ENCODE results near the gene SDHA.

- TF ChIP-seq HBP1 (CRISPR knock-in tag; IDR thresholded peaks at IDR 0.05): no peak
- TF ChIP-seq ATF2 (CRISPR knock-in tag; IDR thresholded peaks at IDR 0.05): no peak
- no peak for TF ChIP-seq KAT7 (CRISPR knock-in tag; IDR thresholded peaks at IDR 0.05; ENCODE audit: borderline replicate concordance)
- TF ChIP-seq FOXK1 (CRISPR knock-in tag; IDR thresholded peaks at IDR 0.05; ENCODE audit: borderline replicate concordance): no peak
- no peak for TF ChIP-seq PBX2 (CRISPR knock-in tag; IDR thresholded peaks at IDR 0.05; ENCODE audit: low read depth)
- TF ChIP-seq PBX2 (tag; conservative IDR thresholded peaks at IDR 0.05; ENCODE audit: low read depth): no peak
- TF ChIP-seq MAX (CRISPR knock-in tag; IDR thresholded peaks at IDR 0.05): no peak
- no peak for TF ChIP-seq DNMT1 (IDR thresholded peaks at IDR 0.05)
- no peak for TF ChIP-seq HCFC1 (IDR thresholded peaks at IDR 0.05; ENCODE audit: low read depth, low read length)
- TF ChIP-seq BRCA1 (IDR thresholded peaks at IDR 0.05): no peak
- no peak for TF ChIP-seq BRCA1 (CRISPR knock-in tag; IDR thresholded peaks at IDR 0.05)
Observed at GRCh38 chr5:190366-191035, 27.6 kb upstream of the SDHA start.

Measured in K562 (cell line).